Upper lobe of right lung (tissue), 1 donor: ENCODE measurements around the gene FRMD4A. TPM values are rescaled to one million over a fixed set of nuclear protein-coding genes. Genes with fewer than 3 reads are reported as not detected.

Experiments
- ATAC-seq: fragments of 200-7000 bp; cut with Tn5 transposase; one replicate; pipeline ENCODE4 v1.9.1; 2020; ENCODE audit warnings: mild to moderate bottlenecking, moderate library complexity
- DNase-seq: peaks from one replicate; pipeline ENCODE4 v3.0.0-alpha.2; 2020
- H3K27ac ChIP-seq: fragments of 200-600 bp; one replicate; pipeline ENCODE4 v1.8.0; 2022
- H3K27me3 ChIP-seq: fragments of 200-600 bp; one replicate; pipeline ENCODE4 v1.8.0; 2022; ENCODE audit warnings: mild to moderate bottlenecking
- H3K36me3 ChIP-seq: fragments of 200-600 bp; one replicate; pipeline ENCODE4 v1.8.0; 2022
- H3K4me1 ChIP-seq: fragments of 200-600 bp; one replicate; pipeline ENCODE4 v1.8.0; 2022
- H3K4me3 ChIP-seq: fragments of 200-600 bp; one replicate; pipeline ENCODE4 v1.8.0; 2022; ENCODE audit warnings: mild to moderate bottlenecking
- H3K9me3 ChIP-seq: fragments of 200-600 bp; one replicate; pipeline ENCODE4 v1.8.0; 2022
- intact Hi-C: fragments of 100-400 bp; cut with DNase I; formaldehyde crosslinking; loops from one replicate; pipeline ENCODE4 v1.11.0; 2022
- total RNA-seq: library from RNA; stranded (reverse); fragmentation: NEBNext Ultra II Directional; extraction: Animal tissue kit (Norgen Biotek cat#: 25700); gene quantifications from one replicate; pipeline ENCODE4 v1.2.1, GENCODE V29; 2021
- TF ChIP-seq, protein P1 (sequence below): fragments of 200-600 bp; IDR thresholded peaks from one replicate; pipeline ENCODE4 v1.8.0; 2022; ENCODE audit warnings: antibody characterized with exemption
- donor health status: DM: no; HTN: yes; CAD: no; lungs with severe emphysema.

Gene FRMD4A
- total RNA-seq, 1 donor from 2014 or later: 38.3 TPM

DNA sequence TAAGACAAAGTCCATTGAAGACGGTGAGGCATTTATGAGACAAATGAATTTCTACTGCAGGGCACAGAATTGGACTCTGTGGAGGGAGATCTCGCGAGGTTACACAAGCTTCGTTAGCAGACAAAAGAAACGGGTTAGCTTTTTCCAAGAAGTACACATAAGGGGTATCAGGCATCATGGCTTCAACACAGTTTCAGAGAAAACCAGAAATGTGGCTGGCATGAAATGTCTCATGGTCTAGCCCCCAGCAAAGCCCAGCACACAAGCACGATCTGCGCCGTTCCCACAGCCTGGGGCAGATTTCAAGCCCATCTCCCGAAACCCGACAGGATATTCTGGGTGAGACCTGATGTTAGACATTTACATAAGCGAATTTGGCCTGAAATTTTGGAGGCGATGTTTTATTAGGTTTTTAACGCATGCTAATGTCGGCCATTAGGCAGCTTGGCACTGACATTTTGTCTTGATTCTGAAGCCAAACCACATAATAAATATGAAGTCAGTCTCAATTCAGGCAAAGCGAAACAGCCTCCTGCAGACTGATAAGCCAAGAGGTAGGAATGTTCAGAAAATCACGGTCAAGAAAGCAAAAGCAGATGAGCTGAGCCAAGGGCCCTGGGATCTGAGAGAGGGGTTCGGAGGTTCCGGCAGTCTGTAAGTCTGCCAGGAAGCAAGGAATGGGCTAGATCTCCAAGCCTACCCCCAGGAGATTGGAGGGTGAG, 503.5 kb downstream of the FRMD4A start:
- intact Hi-C loops: no loop called here
- H3K27ac ChIP-seq: peak overlapping the region; percentile 30
- peak overlapping the region; percentile 26 for H3K4me3 ChIP-seq
- TF ChIP-seq, protein P1, sequence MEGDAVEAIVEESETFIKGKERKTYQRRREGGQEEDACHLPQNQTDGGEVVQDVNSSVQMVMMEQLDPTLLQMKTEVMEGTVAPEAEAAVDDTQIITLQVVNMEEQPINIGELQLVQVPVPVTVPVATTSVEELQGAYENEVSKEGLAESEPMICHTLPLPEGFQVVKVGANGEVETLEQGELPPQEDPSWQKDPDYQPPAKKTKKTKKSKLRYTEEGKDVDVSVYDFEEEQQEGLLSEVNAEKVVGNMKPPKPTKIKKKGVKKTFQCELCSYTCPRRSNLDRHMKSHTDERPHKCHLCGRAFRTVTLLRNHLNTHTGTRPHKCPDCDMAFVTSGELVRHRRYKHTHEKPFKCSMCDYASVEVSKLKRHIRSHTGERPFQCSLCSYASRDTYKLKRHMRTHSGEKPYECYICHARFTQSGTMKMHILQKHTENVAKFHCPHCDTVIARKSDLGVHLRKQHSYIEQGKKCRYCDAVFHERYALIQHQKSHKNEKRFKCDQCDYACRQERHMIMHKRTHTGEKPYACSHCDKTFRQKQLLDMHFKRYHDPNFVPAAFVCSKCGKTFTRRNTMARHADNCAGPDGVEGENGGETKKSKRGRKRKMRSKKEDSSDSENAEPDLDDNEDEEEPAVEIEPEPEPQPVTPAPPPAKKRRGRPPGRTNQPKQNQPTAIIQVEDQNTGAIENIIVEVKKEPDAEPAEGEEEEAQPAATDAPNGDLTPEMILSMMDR: no peak
- H3K36me3 ChIP-seq: no peaks in the 10 kb centered on the region
- H3K9me3 ChIP-seq: no peaks in the 10 kb centered on the region
- no peaks in the 10 kb centered on the region for H3K27me3 ChIP-seq
- DNase-seq: no peak
- ATAC-seq: no peak
- peaks cover 13% of the 10 kb centered on the region for H3K4me1 ChIP-seq

DNA sequence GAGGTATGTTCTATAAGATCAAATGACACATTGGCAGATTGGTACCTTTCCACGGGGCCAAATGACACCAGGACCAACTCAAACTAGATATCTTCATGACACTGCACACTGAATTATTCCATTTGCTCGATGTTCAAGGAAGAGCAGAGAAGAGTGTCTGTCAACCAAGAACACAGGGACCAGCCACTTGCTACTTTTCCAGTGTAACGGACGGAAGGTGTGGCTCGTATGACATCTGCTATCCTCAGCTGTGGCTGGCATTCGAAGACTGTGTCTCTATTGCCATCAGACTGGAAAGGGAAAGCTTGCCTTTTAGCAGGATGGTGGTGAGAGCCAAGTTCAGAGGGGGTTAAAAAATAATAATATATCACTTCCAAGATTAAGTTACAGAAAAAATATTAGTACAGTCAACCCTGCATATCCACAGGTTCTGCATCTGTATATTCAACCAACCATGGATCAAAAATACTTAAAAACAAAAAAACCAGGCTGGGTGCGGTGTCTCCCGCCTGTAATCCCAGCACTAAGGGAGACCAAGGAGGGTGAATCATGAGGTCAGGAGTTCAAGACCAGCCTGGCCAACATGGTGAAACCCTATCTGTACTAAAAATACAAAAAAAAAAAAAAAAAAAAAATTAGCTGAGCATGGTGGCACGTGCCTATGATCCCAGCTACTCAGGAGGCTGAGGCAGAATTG, 506.9 kb downstream of the FRMD4A start:
- no peak overlapping the region for H3K27ac ChIP-seq
- no peak for ATAC-seq
- no peaks in the 10 kb centered on the region for H3K27me3 ChIP-seq
- no peak overlapping the region for H3K4me3 ChIP-seq
- peaks cover 10% of the 10 kb centered on the region for H3K4me1 ChIP-seq
- intact Hi-C loops: no loop called here
- DNase-seq: no peak
- H3K9me3 ChIP-seq: no peaks in the 10 kb centered on the region
- TF ChIP-seq, protein P1: no peak
- no peaks in the 10 kb centered on the region for H3K36me3 ChIP-seq

DNA sequence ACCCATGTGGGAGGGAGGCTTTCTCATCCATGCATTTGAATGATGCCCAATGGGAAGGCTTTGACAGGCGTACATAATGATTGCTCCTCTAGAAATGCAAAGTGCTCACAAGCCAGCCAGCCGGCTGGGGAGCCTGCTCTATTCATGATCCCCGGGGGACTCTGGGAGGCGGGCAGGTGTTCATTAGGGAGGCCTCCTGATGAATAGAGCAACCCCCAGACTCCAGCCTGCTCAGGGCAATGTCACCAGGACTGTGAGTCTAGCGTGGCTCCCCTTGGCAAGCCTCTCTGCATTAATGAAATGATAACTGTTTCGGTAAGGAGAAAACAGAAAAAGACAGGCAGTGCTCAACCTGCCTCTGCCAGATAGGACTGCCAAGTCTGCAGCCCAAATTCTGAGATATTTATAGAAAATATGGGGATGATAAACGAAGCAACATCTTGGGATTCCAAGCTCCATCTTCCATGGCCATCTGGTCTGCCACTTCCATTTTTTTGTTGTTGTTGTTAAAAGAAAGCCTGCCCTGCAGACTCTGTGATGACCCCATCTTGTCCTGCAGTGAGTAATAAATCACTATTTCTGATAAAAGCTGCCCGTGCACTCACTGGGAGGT, 507.5 kb downstream of the FRMD4A start:
- H3K4me1 ChIP-seq: peaks cover 10% of the 10 kb centered on the region
- TF ChIP-seq, protein P1: no peak
- no peak overlapping the region for H3K27ac ChIP-seq
- DNase-seq: no peak
- intact Hi-C loops: no loop called here
- H3K27me3 ChIP-seq: no peaks in the 10 kb centered on the region
- no peaks in the 10 kb centered on the region for H3K36me3 ChIP-seq
- H3K9me3 ChIP-seq: no peaks in the 10 kb centered on the region
- H3K4me3 ChIP-seq: no peak overlapping the region
- ATAC-seq: no peak

DNA sequence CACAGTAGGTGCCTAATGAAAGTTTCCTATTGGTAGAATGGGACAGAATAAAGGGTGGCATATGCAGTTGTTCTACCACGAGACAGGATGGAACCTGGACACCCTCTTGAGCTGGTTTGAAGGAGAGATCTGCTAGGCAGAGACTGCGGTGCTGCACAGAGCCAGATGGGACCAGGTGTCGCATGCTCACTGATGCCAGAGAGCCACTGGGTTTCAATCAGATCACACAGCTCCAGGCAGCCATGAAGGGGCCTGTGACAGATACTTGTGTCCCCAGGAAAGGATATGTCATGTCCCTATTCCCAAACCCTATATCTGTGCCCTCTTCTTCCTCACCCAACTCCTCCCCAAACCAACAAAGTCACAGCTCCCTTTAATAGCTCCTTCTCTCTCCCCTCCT, 508.2 kb downstream of the FRMD4A start:
- intact Hi-C loops: no loop called here
- Histone ChIP-seq H3K4me1 (peaks cover 10% of the 10 kb centered on the region), H3K27ac (no peak overlapping the region), H3K9me3 (no peaks in the 10 kb centered on the region), H3K27me3 (no peaks in the 10 kb centered on the region), H3K4me3 (no peak overlapping the region), H3K36me3 (no peaks in the 10 kb centered on the region)
- no peak for ATAC-seq
- TF ChIP-seq, protein P1: no peak
- no peak for DNase-seq

DNA sequence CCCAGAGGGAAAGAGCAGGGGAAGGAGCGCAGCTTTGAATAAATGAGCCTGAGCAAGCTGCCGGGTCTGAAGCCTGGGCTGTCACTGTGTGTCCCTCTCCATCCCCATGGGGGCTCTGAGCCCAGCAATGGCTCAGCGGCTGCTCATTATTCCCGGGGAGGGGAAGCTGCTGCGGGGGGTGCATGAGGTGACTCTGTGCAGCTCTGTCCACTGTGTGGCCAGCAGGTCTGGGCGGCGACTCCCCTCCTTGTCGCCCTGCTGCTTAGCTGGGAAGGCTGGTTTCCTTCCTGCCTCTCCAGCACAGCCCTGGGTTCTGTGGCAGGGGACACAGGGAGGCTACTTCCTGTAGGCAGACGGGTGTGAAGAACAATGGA, 509.8 kb downstream of the FRMD4A start:
- peaks cover 25% of the 10 kb centered on the region for H3K4me1 ChIP-seq
- TF ChIP-seq, protein P1: no peak
- H3K36me3 ChIP-seq: no peaks in the 10 kb centered on the region
- ATAC-seq (peak; percentile 46), DNase-seq (no peak)
- H3K27ac ChIP-seq: no peak overlapping the region
- no peak overlapping the region for H3K4me3 ChIP-seq
- no peaks in the 10 kb centered on the region for H3K27me3 ChIP-seq
- intact Hi-C loops: no loop called here
- H3K9me3 ChIP-seq: peaks cover 7% of the 10 kb centered on the region
